GM08714 (cell line): ENCODE results near the gene HMSD.

Experiments
- H3K4me3 ChIP-seq: fragments of 200-500 bp; sonication (Bioruptor generic); 2 replicates; pipeline ENCODE4 v1.5.1; 2014; ENCODE audit warnings: mild to moderate bottlenecking, low read length, inconsistent platforms
- ZNF274 ChIP-seq: IDR thresholded peaks from 2 replicates; pipeline ENCODE4 v1.6.1; 2012; ENCODE audit warnings: mild to moderate bottlenecking, low read depth, low read length

The HMSD gene

DNA sequence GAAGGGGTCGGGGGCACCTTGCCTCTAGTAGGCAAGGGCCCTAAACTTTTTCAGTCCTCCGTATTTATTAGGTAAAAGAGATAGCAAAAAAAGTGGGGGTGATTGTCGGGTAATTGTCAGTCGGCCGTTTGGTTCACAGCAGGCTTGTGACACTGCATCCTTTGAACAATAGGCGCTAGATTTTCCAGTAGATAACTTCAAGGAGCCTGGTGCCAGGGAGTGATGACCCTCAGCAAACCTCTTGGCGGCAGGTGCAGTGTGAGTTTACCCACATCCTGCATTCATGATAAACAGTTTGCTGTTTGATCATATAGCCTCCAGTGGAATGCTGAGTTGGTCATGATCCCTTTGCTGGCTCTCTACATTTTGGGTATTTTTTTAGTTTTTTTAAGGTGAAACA, 43.6 kb downstream of the HMSD start:
- no peak overlapping the region for H3K4me3 ChIP-seq
- TF ChIP-seq ZNF274: no peak

DNA sequence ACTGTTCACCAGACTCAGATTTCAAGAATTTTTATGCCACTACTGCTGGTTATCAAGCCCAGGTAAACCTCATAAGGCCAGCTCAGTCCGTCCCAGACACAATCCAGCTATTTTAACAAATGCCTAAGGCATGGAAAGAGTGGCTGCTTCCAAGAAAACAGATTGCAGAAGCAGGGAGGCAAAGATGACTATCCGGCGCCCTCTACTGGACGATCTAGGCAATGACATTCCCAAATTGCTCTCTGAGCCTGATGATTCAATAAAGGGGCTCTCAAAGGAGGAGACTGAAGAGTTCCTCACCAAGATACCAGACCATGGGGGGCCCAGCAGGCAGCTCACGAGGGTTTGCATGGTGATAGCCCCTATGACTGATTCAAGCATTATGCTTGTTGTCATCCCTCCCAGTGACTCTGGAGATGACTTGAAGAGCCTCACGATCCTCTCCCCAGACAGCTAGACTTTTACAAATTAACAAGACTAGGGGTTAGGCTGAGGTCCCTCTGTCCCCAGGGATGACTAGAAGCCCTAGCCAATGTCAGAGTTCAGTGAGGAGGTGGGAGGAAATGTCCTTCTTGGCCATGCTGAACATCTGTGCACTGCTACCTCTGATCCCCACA, 45.8 kb downstream of the HMSD start:
- TF ChIP-seq ZNF274: no peak

DNA sequence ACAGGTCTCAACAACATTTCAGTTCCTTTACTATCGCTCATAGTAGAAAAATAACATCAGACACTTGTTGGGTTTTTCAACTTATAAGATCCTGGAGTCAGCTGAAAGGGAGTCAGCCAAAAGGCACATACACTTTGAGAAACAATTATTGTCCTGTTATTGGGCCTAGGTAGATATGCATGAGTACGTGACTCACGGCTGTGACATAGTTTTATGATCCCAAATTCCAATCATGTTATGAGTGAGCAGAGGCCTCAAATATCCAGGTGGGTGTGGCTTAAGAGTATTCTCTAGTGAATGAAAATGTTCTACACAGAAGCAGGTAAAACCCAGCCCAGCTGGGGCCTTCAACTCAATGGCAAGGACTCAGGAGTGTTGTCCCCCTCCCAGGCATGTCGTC, 47.9 kb downstream of the HMSD start:
- TF ChIP-seq ZNF274: no peak
- no peak overlapping the region for H3K4me3 ChIP-seq

More for the DNA sequence above, 45.8 kb downstream of the HMSD start:
- no peak overlapping the region for H3K4me3 ChIP-seq

DNA sequence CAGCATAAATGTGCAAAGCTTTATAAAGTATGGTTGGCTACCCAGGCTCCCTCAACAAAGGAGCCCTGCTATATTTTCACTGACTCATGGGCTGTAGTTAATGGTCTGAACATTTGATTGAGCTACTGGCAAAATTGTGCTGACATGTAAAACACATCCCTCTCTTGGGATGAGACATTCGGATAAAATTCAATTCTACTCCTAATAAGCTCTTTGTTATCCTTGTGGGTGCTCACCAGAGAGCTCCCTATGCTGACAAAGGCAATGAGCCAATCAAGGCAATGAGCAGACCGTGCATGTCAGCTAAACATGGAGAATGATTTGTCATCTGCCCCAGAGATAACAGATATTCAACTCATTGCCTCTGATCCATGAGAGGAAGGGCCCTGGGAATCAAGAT, 48.5 kb downstream of the HMSD start:
- no peak for TF ChIP-seq ZNF274
- H3K4me3 ChIP-seq: no peak overlapping the region

DNA sequence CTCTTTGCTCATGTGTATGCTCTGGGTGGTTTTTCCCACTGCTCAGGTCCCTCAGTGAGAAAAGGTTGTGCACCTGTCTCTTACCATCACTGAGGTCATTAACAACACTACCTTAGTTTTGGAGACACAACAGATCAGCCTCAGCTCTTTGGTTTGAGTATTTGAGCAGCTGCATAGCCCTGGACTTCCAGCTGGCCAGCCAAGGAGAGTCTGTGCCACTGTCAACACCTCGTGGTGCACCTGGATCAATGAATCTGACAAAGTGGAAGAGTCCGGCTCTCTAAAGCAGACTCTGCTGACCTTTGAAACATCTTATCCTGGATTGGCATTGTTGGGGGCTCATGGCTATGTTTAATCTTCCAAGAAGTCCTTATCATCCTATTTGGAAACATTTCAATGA, 50.8 kb downstream of the HMSD start:
- H3K4me3 ChIP-seq: no peak overlapping the region
- TF ChIP-seq ZNF274: no peak

DNA sequence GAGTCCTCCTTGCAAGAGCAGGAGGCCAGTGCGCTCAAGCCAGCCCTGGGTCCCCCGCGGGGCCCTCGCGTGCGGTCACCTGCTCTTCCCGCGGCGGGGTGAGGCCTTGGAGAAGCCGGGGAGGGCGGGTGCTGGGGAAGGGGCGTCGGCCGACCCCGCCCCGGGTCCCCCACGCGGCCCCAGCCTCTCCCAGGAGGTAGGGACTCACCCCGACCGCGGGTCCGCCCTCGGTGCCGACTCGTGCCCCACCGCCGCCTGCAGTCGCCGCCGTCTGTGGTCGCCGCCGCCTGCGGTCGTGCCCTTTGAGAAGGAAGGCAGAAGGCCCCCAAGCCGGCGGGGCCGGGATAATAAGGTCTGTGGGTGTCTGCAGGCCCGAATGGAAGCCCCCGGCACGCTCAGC, 53.5 kb downstream of the HMSD start:
- no peak overlapping the region for H3K4me3 ChIP-seq
- TF ChIP-seq ZNF274: no peak

DNA sequence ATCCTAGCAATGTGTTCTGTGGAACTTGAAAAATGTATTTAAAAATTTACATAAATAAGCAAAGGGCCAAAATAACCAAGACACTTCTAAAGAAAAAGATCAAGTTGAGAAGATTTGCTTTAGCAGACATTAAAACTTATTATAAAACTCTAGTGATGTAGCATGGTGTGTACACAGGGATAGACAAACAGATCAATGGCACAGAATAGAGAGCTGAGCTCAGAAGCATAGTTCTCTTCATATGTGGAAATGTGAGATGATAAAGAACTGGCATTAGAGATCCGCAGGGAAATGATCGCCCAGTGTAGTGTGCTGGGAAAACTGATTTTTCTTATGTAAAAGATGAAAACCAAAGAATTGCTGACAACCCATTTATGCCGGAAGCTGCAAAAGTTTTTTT, 60.2 kb downstream of the HMSD start:
- no peak for TF ChIP-seq ZNF274
- no peak overlapping the region for H3K4me3 ChIP-seq
